Measurements from ENCODE around the gene LYRM4. TPM values are rescaled to one million over a fixed set of nuclear protein-coding genes. Genes with fewer than 3 reads are reported as not detected.

Gene LYRM4
- total RNA-seq, 2 donors from 2014 or later: 19.1 to 22.5 TPM

DNA sequence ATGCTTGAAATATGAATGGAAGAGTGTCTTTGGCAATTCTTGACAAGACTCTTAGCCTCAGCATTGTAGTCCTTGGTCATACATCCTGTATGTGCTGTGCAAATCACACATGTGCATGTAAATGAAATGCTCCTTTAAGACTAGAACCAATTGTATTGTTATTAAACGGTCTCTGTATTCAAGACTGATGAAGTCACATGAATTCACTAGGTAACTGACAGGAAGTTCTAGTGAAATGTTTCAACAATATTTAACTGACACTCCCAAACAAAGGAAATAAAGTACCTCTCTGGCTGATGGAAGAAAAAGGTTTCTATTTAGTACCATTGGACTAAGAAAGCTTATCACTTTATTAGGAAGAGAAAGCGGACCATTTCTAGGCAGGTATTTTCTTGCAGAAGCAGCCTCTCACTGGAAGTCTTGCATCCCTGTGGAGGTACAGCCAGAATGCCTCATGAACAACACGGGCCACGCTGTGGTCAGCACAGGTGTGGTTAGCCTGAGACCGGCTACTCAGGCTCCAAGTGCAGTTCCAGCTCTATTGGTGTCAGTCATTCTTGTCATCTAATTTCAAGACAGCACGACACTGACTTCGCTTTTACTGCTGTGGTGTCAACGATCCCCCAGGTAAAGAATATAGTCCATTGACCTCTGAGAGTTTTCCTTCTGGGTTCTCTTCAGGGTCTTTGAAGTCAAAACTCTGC lies 158.3 kb downstream of the LYRM4 start:
- Histone ChIP-seq H3K4me3 (no peak overlapping the region), H3K27ac (peak overlapping the region in 1 of 2 donors; percentile 24), H3K27me3 (no peaks in the 10 kb centered on the region), H3K9me3 (no peaks in the 10 kb centered on the region), H3K36me3 (no peaks in the 10 kb centered on the region), H3K4me1 (peaks cover 0 to 10% of the 10 kb centered on the region in 2 donors)
- no peak for DNase-seq (ENCODE audit: low spot score)
- TF ChIP-seq, protein P1, sequence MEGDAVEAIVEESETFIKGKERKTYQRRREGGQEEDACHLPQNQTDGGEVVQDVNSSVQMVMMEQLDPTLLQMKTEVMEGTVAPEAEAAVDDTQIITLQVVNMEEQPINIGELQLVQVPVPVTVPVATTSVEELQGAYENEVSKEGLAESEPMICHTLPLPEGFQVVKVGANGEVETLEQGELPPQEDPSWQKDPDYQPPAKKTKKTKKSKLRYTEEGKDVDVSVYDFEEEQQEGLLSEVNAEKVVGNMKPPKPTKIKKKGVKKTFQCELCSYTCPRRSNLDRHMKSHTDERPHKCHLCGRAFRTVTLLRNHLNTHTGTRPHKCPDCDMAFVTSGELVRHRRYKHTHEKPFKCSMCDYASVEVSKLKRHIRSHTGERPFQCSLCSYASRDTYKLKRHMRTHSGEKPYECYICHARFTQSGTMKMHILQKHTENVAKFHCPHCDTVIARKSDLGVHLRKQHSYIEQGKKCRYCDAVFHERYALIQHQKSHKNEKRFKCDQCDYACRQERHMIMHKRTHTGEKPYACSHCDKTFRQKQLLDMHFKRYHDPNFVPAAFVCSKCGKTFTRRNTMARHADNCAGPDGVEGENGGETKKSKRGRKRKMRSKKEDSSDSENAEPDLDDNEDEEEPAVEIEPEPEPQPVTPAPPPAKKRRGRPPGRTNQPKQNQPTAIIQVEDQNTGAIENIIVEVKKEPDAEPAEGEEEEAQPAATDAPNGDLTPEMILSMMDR (IDR thresholded peaks at IDR 0.05): no peak

DNA sequence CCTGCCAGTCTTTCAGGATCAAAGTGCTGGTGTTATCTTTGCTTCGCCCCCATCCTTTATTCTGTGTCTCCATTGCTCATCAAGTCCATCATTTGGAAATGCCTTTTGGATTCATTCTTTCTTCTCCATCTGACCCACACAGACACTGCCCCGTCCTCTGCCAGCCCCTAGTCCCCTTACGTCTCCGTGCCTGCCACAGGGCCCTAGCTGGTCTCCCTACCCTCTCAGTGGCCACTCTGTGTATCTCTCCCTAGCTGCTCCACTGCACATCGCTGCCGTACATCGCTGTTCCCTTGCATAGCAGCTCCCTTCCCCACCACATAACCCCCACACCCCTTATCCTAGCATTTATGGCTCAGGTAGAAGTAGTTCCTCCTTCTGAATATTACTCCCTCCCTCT lies 159.9 kb downstream of the LYRM4 start:
- H3K4me3 ChIP-seq: no peak overlapping the region
- no peak overlapping the region for H3K27ac ChIP-seq
- peaks cover 0 to 23% of the 10 kb centered on the region in 2 donors for H3K4me1 ChIP-seq
- no peaks in the 10 kb centered on the region for H3K27me3 ChIP-seq
- DNase-seq (ENCODE audit: low spot score): no peak
- no peaks in the 10 kb centered on the region for H3K9me3 ChIP-seq
- TF ChIP-seq, protein P1 (IDR thresholded peaks at IDR 0.05): no peak
- no peaks in the 10 kb centered on the region for H3K36me3 ChIP-seq

DNA sequence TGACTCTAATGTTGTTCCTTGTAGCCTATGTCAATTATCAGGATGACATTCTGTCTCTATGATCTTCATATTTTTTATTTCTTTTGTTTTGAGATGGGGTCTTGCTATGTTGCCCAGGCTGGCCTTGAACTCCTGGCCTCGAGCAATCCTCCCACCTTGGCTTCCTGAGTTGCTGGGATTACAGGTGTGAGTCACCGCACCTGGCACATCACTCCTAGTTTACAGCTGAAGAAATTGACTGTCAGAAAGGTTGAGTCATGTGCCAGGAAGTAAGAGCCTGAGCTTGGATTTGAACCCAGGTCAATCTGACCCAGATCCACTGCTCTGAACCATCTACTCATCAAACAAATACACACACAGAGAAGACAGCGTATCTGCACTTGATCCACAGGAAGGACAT lies 161.2 kb downstream of the LYRM4 start:
- no peaks in the 10 kb centered on the region for H3K9me3 ChIP-seq
- no peak overlapping the region for H3K4me3 ChIP-seq
- peaks cover 0 to 36% of the 10 kb centered on the region in 2 donors for H3K4me1 ChIP-seq
- H3K36me3 ChIP-seq: no peaks in the 10 kb centered on the region
- H3K27ac ChIP-seq: no peak overlapping the region
- DNase-seq (ENCODE audit: low spot score): no peak
- TF ChIP-seq, protein P1 (IDR thresholded peaks at IDR 0.05): no peak
- no peaks in the 10 kb centered on the region for H3K27me3 ChIP-seq

DNA sequence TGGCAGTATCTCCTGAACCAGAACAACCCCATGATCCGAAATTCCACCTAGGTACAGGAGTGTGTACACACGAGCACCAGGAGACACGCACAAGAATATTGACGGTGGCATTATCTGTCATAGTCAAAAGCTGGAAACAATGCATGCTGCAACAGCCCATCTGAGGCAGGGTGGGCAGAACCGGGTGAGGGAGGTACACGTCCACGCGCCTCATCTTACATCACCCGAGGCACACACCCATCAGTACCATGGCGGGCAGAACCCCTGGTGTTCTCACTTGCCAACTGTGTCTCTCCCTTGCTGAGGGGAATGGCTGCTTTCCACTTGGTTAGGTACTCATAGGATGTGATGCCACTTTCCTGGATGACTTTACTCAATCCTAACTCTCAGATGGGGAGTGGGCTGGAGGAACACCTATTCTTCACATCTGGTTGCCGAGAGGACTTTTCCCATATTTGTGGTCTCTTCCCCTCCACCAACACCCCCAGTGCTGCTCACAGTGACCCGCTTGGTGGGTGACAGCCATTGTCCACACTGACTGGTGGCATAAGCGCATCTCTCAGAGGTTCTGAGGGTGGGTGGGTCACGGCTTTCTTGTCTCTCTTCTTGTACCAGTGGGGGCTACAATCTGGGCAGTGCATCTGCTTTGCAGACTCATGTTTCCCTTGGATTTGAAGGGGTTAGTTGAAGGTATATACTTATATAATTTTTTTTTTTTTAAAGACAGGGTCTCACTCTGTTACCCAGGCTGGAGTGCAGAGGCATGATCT lies 162.1 kb downstream of the LYRM4 start:
- Histone ChIP-seq H3K36me3 (no peaks in the 10 kb centered on the region), H3K4me3 (no peak overlapping the region), H3K27ac (peak overlapping the region; percentile 75 to 89), H3K27me3 (no peaks in the 10 kb centered on the region), H3K4me1 (peaks cover 0 to 39% of the 10 kb centered on the region in 2 donors), H3K9me3 (no peaks in the 10 kb centered on the region)
- TF ChIP-seq, protein P1 (IDR thresholded peaks at IDR 0.05): no peak
- no peak for DNase-seq (ENCODE audit: low spot score)

DNA sequence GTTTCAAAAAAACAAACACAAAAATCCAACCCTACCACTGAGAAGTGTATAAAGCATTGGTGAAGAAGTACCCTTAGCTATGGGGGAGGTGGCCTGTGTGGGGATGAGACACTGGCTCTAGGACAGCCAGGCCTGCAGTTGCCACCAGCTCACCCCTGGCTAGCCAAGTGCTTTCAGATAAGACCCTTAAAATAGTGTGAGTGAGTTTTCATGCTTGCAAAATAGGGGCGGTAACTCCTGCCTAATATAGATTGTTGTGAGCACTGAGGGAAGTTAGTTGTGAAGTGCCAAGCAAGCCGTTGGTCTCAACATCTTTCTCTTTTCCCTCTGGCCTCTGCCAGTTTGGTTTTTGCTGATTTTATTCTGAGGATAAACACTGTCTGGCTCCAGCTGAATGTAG lies 164.3 kb downstream of the LYRM4 start:
- no peaks in the 10 kb centered on the region for H3K27me3 ChIP-seq
- no peaks in the 10 kb centered on the region for H3K9me3 ChIP-seq
- TF ChIP-seq, protein P1 (IDR thresholded peaks at IDR 0.05): no peak
- H3K27ac ChIP-seq: peak overlapping the region; percentile 75 to 89
- DNase-seq (ENCODE audit: low spot score): no peak
- no peaks in the 10 kb centered on the region for H3K36me3 ChIP-seq
- peaks cover 0 to 34% of the 10 kb centered on the region in 2 donors for H3K4me1 ChIP-seq
- no peak overlapping the region for H3K4me3 ChIP-seq
